Measurements from ENCODE around the gene HEATR3. TPM values are rescaled to one million over a fixed set of nuclear protein-coding genes. Genes with fewer than 3 reads are reported as not detected.

Gene HEATR3
- total RNA-seq, 5 donors from 2014 or later (not counting 1 experiment from before 2014, with no cell fraction given), result 17.0 to 28.4 (median 24.6) TPM

DNA sequence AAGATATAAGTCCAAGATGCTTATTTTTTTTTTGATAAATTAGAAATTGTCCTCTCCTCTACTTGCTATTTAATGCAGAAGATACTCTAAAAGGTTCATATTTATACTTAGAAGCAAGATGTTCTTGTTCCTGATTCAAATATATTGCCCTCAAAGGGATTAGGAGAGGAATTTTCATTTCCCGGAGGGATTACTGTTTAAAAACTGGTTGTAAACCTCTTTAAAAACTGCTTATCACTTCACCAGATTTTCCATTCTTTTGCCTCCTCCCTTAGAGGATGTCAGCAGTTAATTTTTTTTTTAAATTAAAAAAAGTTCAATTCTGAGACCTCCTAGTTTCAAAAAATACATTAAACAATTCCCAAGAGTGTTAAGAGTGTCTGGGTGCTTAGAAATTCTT lies 90.2 kb downstream of the HEATR3 start:
- ATAC-seq (replicated peaks in 1 of 4) (no peak), DNase-seq (no peak)
- H3K36me3 ChIP-seq (ENCODE audit: control insufficient read depth in 2 of 2, extremely low read depth in 1 of 2, insufficient read depth in 1 of 2, low read length in 1 of 2), result no peaks in the 10 kb centered on the region
- ChIA-PET POLR2A (interaction anchor here (0.6 to 1.1 kb wide), 4 partner anchors 10 to 524 kb away, joined by 3 to 4 read pairs (median 3); no protein-coding TSS in a partner anchor), CTCF (interaction anchor here (0.9 to 1.7 kb wide), 4 partner anchors 54 to 171 kb away, joined by 3 to 8 read pairs (median 5); partner anchors contain the start of gene CNEP1R1 (in 1 of the 2))
- no peaks in the 10 kb centered on the region for H3K9me3 Mint-ChIP-seq
- H3K9me3 ChIP-seq, result no peaks in the 10 kb centered on the region
- WGBS (ENCODE audit: insufficient coverage), result no CpG with 5 or more reads among the region's 1 CpG
- H3K4me3 ChIP-seq (ENCODE audit: control insufficient read depth in 1 of 2, extremely low read depth in 1 of 2, low read length in 1 of 2), result peak overlapping the region; percentile 8 to 66
- peaks cover 14% of the 10 kb centered on the region for H3K36me3 Mint-ChIP-seq
- H3K27me3 Mint-ChIP-seq, result no peaks in the 10 kb centered on the region
- peak overlapping the region; percentile 60 to 63 for H3K27ac Mint-ChIP-seq
- peak overlapping the region; percentile 80 to 90 (median 87) for H3K4me3 Mint-ChIP-seq
- H3K4me1 ChIP-seq (ENCODE audit: control insufficient read depth in 1 of 2, extremely low read depth in 1 of 2, insufficient read depth in 2 of 2, low read length in 2 of 2), result peaks cover 28 to 50% of the 10 kb centered on the region in 2 experiments
- H3K27me3 ChIP-seq (replicated peaks in 1 of 2; ENCODE audit: control insufficient read depth in 2 of 2, extremely low read depth in 1 of 2, insufficient read depth in 2 of 2, low read length in 1 of 2), result no peaks in the 10 kb centered on the region
- no peak overlapping the region for H3K27ac ChIP-seq (ENCODE audit: low read length)
- peaks cover 65 to 72% (median 68%) of the 10 kb centered on the region in 3 donors for H3K4me1 Mint-ChIP-seq

Other genes with a start within 250 kb of the HEATR3 start
- under 1 TPM in 2 of 5 donors, not detected in 3; 0.07 to 0.12 TPM for gene ZNF423, start 209.9 kb upstream of the HEATR3 start, total RNA-seq
- 10 to 100 TPM; 26.7 to 32.9 (median 27.5) TPM for gene CNEP1R1, start 40.7 kb upstream of the HEATR3 start, total RNA-seq
- 10 to 100 TPM; 20.2 to 31.9 (median 20.9) TPM for gene TENT4B, start 87.3 kb downstream of the HEATR3 start, total RNA-seq
- gene ADCY7, start 200.6 kb downstream of the HEATR3 start, total RNA-seq, result 100 to 1,000 TPM; 201 to 314 (median 278) TPM

All from T-cell (primary cell).